ENCODE data around the gene ARHGAP22.

The ARHGAP22 gene

DNA sequence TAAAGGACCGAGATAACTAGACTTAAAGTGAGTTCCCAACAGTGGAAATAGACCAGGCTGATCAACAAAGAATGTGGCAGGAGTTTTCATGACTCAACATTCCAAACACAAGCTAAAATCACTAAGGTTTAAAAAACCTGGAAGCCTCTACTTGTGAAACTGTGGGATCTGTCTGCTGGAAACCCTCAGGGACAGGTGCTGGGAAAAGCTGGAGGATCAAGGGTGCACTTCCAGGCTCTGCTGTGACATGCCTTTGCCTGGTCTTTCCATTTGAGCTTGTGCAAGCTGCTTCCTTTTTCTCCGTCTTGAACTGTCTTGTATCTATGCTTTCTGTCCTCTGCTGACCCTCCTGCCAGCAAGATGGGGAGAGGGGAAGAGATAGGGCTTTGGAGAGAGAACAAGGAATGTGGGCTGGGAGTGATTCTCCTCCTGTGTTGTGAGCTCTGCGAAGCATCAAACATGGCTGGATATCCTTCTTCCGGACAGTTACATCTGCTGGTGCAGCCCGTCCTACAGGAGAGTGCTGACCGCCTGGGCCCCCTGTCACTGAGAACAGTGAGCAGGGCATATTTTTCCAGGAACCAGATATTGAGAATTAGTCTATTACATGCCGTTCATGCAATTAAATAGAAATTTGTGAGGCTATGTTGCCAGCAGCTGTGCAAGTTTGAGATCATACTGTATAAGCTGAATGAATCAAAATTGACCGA lies 25.5 kb downstream of the ARHGAP22 start:
- no peak for DNase-seq

- DNase-seq, result no peak
Measured at GRCh38 chr10:48577158-48577557, 27.7 kb downstream of the ARHGAP22 start.

DNA sequence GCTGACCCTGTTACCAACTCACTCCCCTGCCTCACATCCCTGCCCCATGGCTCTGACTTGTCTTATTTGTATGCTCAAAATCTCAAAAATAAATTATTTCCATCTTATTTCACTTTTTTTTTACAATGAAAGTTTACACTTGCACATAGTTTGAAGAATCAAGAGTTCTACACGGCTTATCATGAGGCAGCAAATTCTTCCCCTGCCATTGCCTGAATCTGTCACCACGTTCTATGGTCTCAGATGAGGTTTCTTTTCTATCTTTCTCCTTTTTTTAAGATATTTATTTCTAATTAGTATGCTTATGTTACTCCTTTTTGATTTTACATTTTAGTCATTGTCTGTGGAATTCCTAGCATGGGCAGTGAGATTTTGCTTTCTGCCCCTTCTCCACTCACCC lies 28.4 kb downstream of the ARHGAP22 start:
- DNase-seq, result no peak

DNA sequence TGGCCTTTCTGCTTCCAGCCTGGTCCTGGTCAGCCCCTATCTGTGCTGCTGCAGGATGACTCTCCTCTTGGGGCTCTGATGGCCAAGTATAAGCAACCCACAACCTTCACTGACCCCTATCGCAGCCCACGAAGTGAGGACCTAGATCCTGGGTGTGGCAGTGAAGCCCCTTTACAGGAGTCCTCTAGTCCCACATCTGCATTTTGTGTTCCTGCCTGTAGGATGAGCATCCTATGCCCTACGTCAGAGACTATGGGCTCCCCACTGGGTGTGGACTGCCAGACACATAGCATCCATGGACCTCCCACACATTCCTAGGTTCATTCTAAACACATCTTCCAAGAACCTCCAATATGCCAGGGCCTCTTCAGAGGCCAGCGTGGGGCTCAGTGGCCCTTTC lies 29.0 kb downstream of the ARHGAP22 start:
- no peak for DNase-seq

GRCh38 chr10:48574817-48575380 lies 30.0 kb downstream of the ARHGAP22 start:
- no peak for DNase-seq

- DNase-seq, result no peak
Measured at GRCh38 chr10:48574322-48574796, 30.5 kb downstream of the ARHGAP22 start.

DNA sequence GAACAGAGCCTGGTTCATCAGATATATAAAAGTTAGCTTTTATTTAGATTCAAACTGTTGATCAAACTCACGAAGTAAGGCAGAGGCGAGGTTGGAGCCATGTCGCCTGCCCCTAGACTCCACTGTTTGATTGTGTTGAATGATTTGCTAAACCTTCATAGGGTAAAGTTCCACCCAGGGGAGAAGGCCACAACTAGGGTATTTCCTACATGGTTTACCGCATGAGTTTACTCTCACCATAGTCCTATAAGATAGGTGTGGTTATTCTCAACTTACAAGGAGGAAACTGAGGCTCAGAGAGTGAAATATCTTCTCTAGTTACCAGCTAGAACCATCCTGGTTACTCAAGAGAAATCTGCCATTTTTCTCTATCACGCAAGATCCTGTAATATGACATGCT lies 31.8 kb downstream of the ARHGAP22 start:
- no peak for DNase-seq

- DNase-seq, result no peak
Measured at GRCh38 chr10:48572414-48572813, 32.5 kb downstream of the ARHGAP22 start.

- no peak for DNase-seq
Measured at GRCh38 chr10:48568546-48568945, 36.3 kb downstream of the ARHGAP22 start.

DNA sequence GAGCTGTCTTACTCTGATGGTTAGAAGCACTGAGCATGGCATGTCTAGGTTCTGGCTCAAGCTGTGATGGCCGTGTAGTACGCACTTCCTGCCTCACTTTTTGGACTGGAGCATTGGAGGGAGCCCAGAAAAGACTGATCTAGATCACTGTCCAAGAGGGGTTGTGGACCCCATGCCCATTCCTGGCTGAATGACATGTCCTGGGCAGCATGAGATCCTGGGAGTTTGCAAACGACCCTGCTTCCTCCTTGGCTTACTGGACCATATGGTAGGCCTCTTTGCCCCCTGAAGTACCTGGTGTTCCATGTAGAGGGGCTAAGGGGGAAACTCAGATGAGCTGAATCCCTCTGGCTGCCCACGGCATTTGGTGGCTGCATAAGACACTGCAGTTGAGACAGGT lies 36.7 kb downstream of the ARHGAP22 start:
- DNase-seq, result no peak

DNA sequence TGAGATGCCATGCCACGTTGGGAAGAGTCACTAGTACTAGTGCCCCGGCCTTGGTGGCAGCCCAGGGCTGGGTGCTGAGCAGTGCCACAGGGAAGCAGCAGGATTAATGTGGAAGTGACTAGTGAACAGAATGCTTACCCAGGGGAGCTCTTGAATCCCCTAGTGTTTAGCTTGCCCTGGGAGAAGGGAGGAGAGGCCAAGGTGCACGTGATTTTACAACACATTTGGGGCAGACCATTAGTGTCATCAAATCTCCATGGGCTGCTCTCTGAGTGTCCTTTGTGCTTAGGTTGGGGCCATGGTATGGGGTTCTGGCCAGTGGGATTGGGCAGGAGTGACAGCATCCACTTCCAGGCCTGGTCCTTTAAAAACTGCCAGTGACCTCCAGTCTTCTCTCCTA lies 37.5 kb downstream of the ARHGAP22 start:
- DNase-seq, result no peak

- no peak for DNase-seq
Measured at GRCh38 chr10:48564466-48565160, 40.3 kb downstream of the ARHGAP22 start.

- no peak for DNase-seq
Measured at GRCh38 chr10:48557511-48558123, 47.3 kb downstream of the ARHGAP22 start.

GRCh38 chr10:48556713-48557112 lies 48.2 kb downstream of the ARHGAP22 start:
- no peak for DNase-seq

GRCh38 chr10:48556065-48556464 lies 48.8 kb downstream of the ARHGAP22 start:
- no peak for DNase-seq

DNA sequence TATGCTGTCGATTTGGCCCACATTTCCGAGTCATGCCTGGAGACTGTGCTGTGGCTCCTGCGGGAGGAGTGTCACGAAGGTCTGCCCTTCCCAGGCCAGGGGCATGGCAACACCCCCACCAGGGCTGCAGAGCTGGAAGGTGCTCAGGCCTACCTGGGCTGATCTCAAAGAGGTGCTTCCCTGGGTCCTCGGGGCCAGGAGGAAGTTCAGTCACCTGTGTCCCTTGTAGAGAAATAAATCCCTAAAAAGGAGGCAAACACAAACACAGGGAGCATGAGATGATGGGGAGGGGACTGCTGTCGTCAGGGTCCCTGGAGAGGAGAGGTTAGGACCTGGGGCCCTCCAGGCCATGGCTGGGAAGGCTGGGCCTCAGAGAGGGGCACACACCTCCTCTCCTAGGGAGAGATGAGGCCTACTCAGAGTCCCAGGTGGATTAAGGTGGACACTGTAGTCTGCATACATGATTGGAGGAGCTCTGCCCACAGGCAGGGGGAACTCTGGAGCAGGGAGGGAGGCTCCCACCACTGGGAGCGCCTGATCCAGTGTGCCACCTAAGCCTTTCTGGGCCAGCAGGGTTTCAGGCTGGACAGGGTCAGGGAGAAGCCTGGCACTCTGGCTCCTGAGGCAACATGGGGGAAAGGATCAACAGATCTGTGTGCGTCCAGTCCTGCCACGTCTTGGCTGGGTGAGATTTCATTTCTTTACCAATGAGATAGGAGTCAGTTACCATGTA lies 49.4 kb downstream of the ARHGAP22 start:
- no peak for DNase-seq

DNA sequence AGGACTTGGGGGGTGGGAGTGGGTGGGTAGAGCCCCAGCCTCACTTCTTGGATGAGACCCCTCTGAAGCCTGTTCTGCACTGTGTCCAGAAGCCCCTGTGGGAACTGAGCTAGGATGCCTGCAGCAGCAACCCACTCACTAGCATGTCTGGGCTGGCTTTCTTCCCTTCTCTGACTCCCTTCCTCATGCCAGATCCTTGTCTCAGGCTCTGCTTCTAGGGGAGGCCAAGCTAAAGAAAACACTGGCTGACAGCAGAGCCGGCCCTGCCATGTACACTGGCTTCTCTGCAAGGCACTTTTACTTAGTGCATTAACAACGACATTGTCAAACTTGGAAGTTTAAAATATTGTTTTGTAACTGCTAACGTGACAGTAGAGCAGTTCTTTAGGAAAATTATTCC lies 50.2 kb downstream of the ARHGAP22 start:
- no peak for DNase-seq

- no peak for DNase-seq
Measured at GRCh38 chr10:48554246-48554645, 50.6 kb downstream of the ARHGAP22 start.

DNA sequence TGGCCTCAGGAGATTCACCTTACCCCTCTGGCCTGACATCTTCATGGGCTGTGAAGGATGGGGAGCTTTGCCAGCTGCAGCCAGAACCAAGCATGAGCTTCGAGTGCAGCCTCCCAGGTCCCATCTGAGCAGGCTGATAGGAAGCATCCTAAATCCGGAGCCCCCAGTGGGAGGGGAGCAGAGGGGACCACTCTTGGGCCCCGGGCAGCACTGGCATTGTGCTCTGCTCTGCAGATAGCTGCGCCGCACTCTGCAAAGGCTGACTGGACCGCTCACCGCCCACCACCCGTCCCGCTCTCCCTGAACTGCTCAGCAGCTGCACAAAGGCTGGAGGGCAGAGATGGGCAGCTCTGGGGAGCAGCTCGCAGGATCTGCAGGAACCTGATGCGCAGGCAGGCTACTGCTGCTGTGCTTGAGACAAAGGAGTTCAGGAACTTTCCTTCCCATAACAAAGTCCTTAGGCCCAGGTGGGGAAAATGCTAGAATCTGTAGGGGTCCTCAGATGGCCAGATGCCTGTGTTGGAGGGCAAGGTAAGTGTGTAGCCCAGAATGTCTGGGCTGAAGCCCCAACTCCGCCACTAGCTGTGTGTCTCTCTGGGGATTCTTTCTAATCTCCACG lies 51.8 kb downstream of the ARHGAP22 start:
- DNase-seq, result no peak

DNA sequence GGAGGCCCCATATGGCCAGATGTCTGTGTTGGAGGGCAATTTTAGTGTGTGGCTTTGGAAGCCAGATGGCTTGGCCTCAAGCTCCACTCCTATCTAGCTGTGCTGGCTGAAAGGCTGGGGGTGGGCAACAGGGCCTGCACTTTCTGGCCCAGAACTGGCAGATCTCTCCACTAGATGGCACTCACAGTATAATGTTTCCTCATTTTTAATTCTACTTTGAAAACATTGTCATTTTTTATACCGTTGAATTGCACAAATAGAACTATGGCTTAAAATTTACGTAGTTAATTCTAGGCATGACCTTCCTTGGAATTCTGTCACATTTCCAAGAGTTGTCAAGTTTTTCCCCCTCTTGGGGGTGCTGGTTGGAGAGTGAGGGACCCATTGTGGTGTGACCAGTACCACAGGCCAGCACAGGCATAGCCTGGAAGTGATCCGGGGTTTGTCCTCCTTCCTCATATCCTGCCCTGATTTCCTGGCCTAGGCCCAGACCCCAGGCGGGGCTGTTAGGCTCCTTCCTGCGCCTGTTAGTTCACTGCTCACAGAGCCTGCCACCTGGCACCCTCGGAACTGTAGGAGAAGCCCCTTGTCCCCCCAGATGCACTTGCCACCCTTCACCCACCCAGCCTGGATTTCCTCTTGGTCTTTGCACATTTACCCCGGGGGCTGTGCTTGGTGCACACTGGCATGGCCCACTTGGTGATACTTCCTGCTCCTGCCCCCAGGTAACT lies 52.8 kb downstream of the ARHGAP22 start:
- peak; percentile 47 for DNase-seq

DNA sequence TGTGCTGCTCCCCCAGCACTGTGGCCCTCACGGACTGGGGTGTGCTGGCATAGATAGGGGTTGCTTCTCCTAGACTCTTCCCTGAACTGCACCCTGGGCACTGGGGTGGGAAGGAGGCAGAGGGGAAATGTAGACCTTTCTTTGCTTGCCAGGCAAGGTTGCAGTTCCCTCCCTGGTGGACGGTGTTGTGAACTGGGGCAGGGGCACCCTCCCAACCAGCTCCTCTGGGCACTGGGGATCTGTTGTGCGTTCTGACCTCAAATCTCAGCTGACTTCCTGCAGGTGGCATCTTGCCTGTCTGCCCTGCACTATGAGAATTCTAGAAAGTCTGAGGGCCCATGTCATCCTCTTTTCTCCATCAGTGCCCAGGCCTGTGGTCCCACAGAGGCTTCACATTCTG lies 53.9 kb downstream of the ARHGAP22 start:
- DNase-seq, result no peak
